HG02759 (cell line): ENCODE data around the gene ATG5.
"Not testable (repeated sequence)": the region's sequence is repeated elsewhere in the genome, so short reads cannot be mapped to it uniquely, and the experiment has no call there.

Experiments
- ATAC-seq: cut with Tn5 transposase; IDR thresholded peaks from one replicate; pipeline ENCODE4 v1.9.1; 2021; ENCODE audit warnings: mild to moderate bottlenecking, moderate library complexity; ENCODE audit not compliant: unreplicated experiment

Gene ATG5

DNA sequence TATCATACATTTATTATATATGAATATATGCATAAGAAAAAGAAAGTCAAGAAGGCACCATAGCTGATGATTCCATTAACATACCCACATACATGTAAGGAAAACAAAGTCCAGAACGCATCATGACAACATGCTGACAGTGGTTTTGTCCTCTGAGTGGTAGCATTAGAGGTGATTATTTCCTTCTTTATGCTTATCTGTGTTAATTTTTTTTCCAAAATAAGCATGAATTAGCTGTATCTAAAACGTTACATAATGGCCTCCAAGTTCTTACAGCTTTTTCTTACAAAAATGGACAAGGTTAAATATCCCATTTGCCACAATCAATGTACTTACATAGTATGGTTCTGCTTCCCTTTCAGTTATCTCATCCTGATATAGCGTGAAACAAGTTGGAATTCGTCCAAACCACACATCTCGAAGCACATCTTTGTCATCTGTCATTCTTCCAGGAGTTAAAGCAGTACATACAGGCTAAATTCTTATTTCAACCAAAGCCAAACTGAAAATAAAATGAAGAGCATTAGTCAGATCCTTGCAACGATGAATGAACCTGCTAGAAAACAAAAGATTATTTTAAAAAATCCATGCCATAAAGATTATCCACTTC is 9.7 kb downstream of the ATG5 start:
- no peak for ATAC-seq

GRCh38 chr6:106309766-106310373 is 15.7 kb downstream of the ATG5 start:
- ATAC-seq: no peak

GRCh38 chr6:106308985-106309384 is 16.6 kb downstream of the ATG5 start:
- no peak for ATAC-seq

GRCh38 chr6:106305740-106306139 is 19.8 kb downstream of the ATG5 start:
- ATAC-seq: no peak

DNA sequence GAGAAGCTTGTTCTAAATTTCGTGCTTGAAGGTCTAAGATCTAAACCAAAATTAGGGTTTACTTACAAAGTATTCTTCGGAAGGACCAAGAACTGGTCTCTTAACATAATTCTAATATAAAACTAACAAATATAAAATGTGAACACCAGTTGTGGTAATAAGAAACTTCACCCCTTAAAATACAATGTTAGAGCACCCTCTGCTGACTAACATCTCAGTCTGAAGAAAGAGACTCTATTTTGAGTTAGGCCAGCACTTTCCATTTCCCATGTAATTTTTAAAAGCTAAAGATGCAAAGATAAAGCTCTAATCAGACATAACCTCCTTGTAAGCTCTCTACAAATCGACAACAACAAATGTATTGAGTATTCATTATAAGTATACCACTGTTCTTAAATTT is 24.6 kb downstream of the ATG5 start:
- ATAC-seq: no peak

- ATAC-seq: no peak
Observed at GRCh38 chr6:106300020-106300780, 25.4 kb downstream of the ATG5 start.

GRCh38 chr6:106293116-106293515 is 32.4 kb downstream of the ATG5 start:
- no peak for ATAC-seq

GRCh38 chr6:106290954-106291353 is 34.6 kb downstream of the ATG5 start:
- no peak for ATAC-seq

DNA sequence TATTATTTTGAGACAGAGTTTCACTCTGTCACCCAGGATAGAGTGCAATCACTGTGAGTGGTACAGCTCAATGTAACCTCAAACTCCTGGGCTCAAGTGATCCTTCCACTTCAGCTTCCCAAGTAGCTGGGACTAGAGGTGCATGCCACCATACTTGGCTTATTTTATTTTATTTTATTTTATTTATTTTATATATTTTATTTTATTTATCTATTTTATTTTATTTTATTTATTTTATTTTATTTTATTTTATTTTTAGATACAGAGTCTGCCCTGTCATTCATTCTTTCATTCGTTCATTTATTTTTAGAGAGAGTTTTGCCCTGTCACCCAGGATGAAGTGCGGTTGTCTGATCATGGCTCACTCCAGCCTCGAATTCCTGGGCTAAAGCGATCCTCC is 35.5 kb downstream of the ATG5 start:
- no peak for ATAC-seq

GRCh38 chr6:106287215-106287614 is 38.3 kb downstream of the ATG5 start:
- no peak for ATAC-seq

DNA sequence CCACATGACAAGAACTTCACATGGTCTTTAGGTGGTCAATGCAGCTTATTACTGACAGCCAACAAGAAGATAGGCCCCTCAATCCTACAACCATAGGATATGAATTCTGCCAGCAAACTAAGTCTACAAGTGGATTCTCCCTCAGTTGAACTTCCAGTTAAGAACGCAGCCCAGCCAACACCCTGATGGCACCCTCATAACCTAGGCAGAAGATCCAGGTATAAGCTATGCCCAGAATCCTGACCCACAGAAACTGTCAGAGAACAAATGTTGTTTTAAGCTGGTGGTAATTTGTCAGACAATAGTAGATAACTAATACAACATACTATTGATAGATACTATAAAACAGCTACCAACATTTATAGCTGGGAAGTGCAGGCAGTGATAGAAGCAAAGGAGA is 38.8 kb downstream of the ATG5 start:
- ATAC-seq: no peak

- ATAC-seq: no peak
Observed at GRCh38 chr6:106283481-106283880, 42.1 kb downstream of the ATG5 start.

- no peak for ATAC-seq
Observed at GRCh38 chr6:106281661-106282060, 43.9 kb downstream of the ATG5 start.

GRCh38 chr6:106281088-106281487 is 44.5 kb downstream of the ATG5 start:
- ATAC-seq: no peak

DNA sequence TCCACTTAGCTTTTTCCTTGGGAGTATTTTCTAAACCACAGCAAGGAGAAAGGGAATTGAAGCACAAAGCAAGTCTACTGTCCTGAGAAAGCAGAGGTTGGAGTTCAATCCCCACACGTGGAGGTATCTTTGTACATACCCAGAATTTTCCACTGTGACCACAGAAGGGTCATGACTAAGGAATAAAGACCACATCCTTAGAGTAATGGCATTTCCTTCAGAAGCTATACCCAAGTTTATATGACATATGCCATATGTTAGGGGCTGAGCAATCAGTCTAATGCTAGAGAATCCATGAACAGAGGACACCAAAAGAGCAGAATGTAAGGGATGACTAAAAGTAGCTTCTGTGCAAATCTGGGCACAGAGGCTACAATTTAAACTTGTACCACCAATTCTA is 46.4 kb downstream of the ATG5 start:
- ATAC-seq: no peak

GRCh38 chr6:106275692-106276091 is 49.9 kb downstream of the ATG5 start:
- no peak for ATAC-seq

- peak; percentile 65 for ATAC-seq
Observed at GRCh38 chr6:106273087-106273486, 52.5 kb downstream of the ATG5 start.

DNA sequence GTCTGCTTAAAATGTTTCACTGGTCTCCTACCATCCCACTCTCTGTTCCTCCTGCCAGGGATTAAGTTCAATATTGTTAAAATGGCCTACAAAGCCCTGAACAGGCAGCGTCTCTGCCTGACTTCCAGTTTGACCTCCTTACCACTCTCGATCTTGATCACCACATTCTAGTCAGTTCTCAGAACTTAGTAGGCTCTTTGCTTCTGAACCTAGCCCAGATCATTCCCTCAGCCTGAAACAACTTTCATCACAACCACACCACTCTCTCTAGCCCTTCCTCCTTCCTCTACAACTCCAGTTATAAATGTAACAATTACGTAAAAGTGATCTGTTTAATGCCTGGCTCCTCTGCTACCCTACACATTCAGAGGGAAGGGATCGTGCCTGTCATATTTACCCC is 53.3 kb downstream of the ATG5 start:
- ATAC-seq: no peak

GRCh38 chr6:106270414-106270813 is 55.1 kb downstream of the ATG5 start:
- no peak for ATAC-seq

DNA sequence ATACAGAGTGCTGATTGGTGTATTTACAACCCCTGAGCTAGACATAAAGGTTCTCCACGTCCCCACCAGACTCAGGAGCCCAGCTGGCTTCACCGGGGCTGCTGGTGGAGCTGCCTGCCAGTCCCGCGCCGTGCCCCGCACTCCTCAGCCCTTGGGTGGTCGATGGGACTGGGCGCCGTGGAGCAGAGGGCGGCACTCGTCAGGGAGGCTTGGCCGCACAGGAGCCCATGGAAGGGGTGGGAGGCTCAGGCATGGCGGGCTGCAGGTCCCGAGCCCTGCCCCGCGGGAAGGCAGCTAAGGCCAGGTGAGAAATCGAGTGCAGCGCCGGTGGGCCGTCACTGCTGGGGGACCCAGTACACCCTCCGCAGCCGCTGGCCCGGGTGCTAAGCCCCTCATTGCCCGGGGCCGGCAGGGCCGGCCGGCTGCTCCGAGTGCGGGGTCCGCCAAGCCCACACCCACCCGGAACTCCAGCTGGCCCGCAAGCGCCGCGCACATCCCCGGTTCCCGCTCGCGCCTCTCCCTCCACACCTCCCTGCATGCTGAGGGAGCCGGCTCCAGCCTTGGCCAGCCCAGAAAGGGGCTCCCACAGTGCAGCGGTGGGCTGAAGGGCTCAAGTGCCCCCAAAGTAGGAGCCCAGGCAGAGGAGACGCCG is 56.2 kb downstream of the ATG5 start:
- not testable (repeated sequence) for ATAC-seq

- not testable (repeated sequence) for ATAC-seq
Observed at GRCh38 chr6:106268500-106268899, 57.1 kb downstream of the ATG5 start.

DNA sequence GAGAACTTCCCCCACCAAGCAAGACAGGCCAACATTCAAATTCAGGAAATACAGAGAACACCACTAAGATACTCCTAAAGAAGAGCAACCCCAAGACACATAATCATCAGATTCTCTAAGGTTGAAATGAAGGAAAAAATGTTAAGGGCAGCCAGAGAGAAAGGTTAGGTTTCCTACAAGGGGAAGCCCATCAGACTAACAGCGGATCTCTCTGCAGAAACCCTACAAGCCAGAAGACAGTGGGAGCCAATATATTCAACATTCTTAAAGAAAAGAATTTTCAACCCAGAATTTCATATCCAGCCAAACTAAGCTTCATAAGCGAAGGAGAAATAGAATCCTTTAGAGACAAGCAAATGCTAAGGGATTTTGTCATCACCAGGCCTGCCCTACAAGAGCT is 61.1 kb downstream of the ATG5 start:
- not testable (repeated sequence) for ATAC-seq
